WTC11 (cell line): ENCODE results near the gene ZNF43. TPM values are rescaled to one million over a fixed set of nuclear protein-coding genes. Genes with fewer than 3 reads are reported as not detected.
"Not testable (repeated sequence)": the region's sequence is repeated elsewhere in the genome, so short reads cannot be mapped to it uniquely, and the experiment has no call there.

Experiments used
- ATAC-seq: fragments of 200-7000 bp; cut with Tn5 transposase; 2 replicates; pipeline ENCODE4 v1.10.0; 2021; ENCODE audit warnings: mild to moderate bottlenecking, moderate library complexity
- CTCF ChIA-PET: fragments of 300-600 bp; sonication (Branson Sonifier 250); formaldehyde crosslinking; loops from one replicate; lab custom pipeline; 2021; ENCODE audit warnings: antibody characterized with exemption; lab: Charles Lee
- POLR2A ChIA-PET: fragments of 350-600 bp; sonication (Branson Sonifier 250); formaldehyde crosslinking; loops from one replicate; lab custom pipeline; 2021; ENCODE audit warnings: antibody characterized with exemption; lab: Charles Lee
- DNase-seq: peaks from one replicate; pipeline ENCODE4 v3.0.0; 2021; ENCODE audit warnings: low spot score
- H3K27ac Mint-ChIP-seq: 2 replicates; pipeline ENCODE4 v1.8.0; 2021; ENCODE audit warnings: mixed read lengths
- H3K27me3 Mint-ChIP-seq: 2 replicates; pipeline ENCODE4 v1.8.0; 2021; ENCODE audit warnings: low read depth, mild to moderate bottlenecking, moderate library complexity, mixed read lengths
- H3K36me3 Mint-ChIP-seq: 2 replicates; pipeline ENCODE4 v1.8.0; 2021; ENCODE audit warnings: mixed read lengths
- H3K4me1 Mint-ChIP-seq: 2 replicates; pipeline ENCODE4 v1.8.0; 2022; ENCODE audit warnings: mixed read lengths
- H3K4me3 Mint-ChIP-seq: 2 replicates; pipeline ENCODE4 v1.8.0; 2021; ENCODE audit warnings: mild to moderate bottlenecking, moderate library complexity, mixed read lengths
- H3K9me3 Mint-ChIP-seq: 2 replicates; pipeline ENCODE4 v1.8.0; 2021; ENCODE audit warnings: mixed read lengths
- CDX4 ChIP-seq: fragments of 250-450 bp; sonication (Bioruptor Pico); IDR thresholded peaks from 2 replicates; pipeline ENCODE4 v1.9.0; 2021; ENCODE audit warnings: moderate library complexity, mild to moderate bottlenecking, inconsistent platforms, borderline replicate concordance
- CREB1 ChIP-seq: sonication (generic); formaldehyde crosslinking; IDR thresholded peaks from 2 replicates; pipeline ENCODE4 v1.8.0; 2023; ENCODE audit warnings: mild to moderate bottlenecking, missing genetic modification reagents
- E2F1 ChIP-seq: sonication (generic); formaldehyde crosslinking; IDR thresholded peaks from 2 replicates; pipeline ENCODE4 v1.8.0; 2022; ENCODE audit warnings: mild to moderate bottlenecking, missing genetic modification reagents
- ELF4 ChIP-seq: sonication (generic); formaldehyde crosslinking; IDR thresholded peaks from 2 replicates; pipeline ENCODE4 v1.8.1; 2022; ENCODE audit warnings: low read depth, mild to moderate bottlenecking, moderate library complexity, missing genetic modification reagents
- ESRRA ChIP-seq: sonication (generic); formaldehyde crosslinking; IDR thresholded peaks from 2 replicates; pipeline ENCODE4 v1.8.1; 2022; ENCODE audit warnings: mild to moderate bottlenecking, missing genetic modification reagents, borderline replicate concordance
- FOXK1 ChIP-seq: sonication (generic); formaldehyde crosslinking; IDR thresholded peaks from 2 replicates; pipeline ENCODE4 v1.8.0; 2022; ENCODE audit warnings: mild to moderate bottlenecking, moderate library complexity, missing genetic modification reagents
- FOXP1 ChIP-seq: sonication (generic); formaldehyde crosslinking; IDR thresholded peaks from 2 replicates; pipeline ENCODE4 v1.8.0; 2022; ENCODE audit warnings: missing genetic modification reagents, mild to moderate bottlenecking, moderate library complexity, borderline replicate concordance
- JAZF1 ChIP-seq: fragments of 250-450 bp; sonication (Bioruptor Pico); IDR thresholded peaks from 2 replicates; pipeline ENCODE4 v1.9.0; 2021; ENCODE audit warnings: moderate library complexity, mild to moderate bottlenecking, inconsistent platforms
- JUN ChIP-seq: sonication (generic); formaldehyde crosslinking; IDR thresholded peaks from 2 replicates; pipeline ENCODE4 v1.8.0; 2023; ENCODE audit warnings: mild to moderate bottlenecking, missing genetic modification reagents
- KAT7 ChIP-seq: sonication (generic); formaldehyde crosslinking; IDR thresholded peaks from 2 replicates; pipeline ENCODE4 v1.8.1; 2023; ENCODE audit warnings: missing genetic modification reagents, mild to moderate bottlenecking, borderline replicate concordance
- MLX ChIP-seq: sonication (generic); formaldehyde crosslinking; IDR thresholded peaks from 2 replicates; pipeline ENCODE4 v1.8.1; 2023; ENCODE audit warnings: mild to moderate bottlenecking, missing genetic modification reagents, moderate library complexity
- MXD4 ChIP-seq: fragments of 250-450 bp; sonication (Bioruptor Pico); IDR thresholded peaks from 2 replicates; pipeline ENCODE4 v1.8.0; 2021; ENCODE audit warnings: mild to moderate bottlenecking, moderate library complexity, borderline replicate concordance
- NFATC4 ChIP-seq: fragments of 250-450 bp; sonication (Bioruptor Pico); IDR thresholded peaks from 2 replicates; pipeline ENCODE4 v1.9.0; 2021; ENCODE audit warnings: mild to moderate bottlenecking
- NR1H2 ChIP-seq: sonication (generic); formaldehyde crosslinking; IDR thresholded peaks from 2 replicates; pipeline ENCODE4 v1.9.0; 2021; ENCODE audit warnings: mild to moderate bottlenecking, moderate library complexity, missing genetic modification reagents
- NR3C1 ChIP-seq: sonication (generic); formaldehyde crosslinking; conservative IDR thresholded peaks from 2 replicates; pipeline ENCODE4 v1.8.1; 2023; ENCODE audit warnings: low read depth, mild to moderate bottlenecking, missing genetic modification reagents
- PREB ChIP-seq: sonication (generic); formaldehyde crosslinking; IDR thresholded peaks from 2 replicates; pipeline ENCODE4 v1.8.1; 2022; ENCODE audit warnings: mild to moderate bottlenecking, missing genetic modification reagents, moderate library complexity, borderline replicate concordance
- STAT6 ChIP-seq: sonication (generic); formaldehyde crosslinking; conservative IDR thresholded peaks from 2 replicates; pipeline ENCODE4 v1.8.1; 2023; ENCODE audit warnings: mild to moderate bottlenecking, low read depth, missing genetic modification reagents, moderate library complexity
- ZBTB21 ChIP-seq: sonication (generic); formaldehyde crosslinking; IDR thresholded peaks from 2 replicates; pipeline ENCODE4 v1.8.1; 2023; ENCODE audit warnings: mild to moderate bottlenecking, missing genetic modification reagents, borderline replicate concordance
- ZNF416 ChIP-seq: fragments of 250-450 bp; sonication (Bioruptor Pico); IDR thresholded peaks from 2 replicates; pipeline ENCODE4 v1.9.0; 2021; ENCODE audit warnings: mild to moderate bottlenecking, inconsistent platforms
- total RNA-seq: library from RNA; stranded (reverse); gene quantifications from 3 replicates; pipeline ENCODE4 v1.2.3, GENCODE V29; 2021

Gene ZNF43
- total RNA-seq, 1 experiment from 2014 or later = 55.2 TPM

DNA sequence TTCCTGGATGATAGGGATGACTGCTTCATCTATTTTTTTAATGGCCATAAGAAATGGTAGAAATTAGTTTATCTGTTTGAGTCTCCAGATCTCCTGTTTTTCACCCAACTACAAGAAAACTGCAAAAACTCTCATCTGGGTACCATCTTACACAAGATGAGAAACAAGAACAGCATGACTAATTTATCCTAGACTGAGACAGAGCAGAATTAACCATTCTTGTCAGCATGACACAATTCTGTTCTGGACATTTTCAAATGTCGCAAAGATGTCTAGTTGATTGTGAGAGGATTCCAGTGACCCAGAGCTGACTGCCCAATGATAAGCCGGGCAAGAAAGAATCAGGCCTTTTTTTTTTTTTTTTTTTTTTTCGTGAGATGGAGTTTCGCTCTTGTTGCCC, 12.8 kb downstream of the ZNF43 start (continued):
- TF ChIP-seq STAT6 (CRISPR knock-in tag) = no peak
- no peak for TF ChIP-seq ELF4 (CRISPR knock-in tag)
- TF ChIP-seq JUN (CRISPR knock-in tag) = no peak
- no peak for TF ChIP-seq FOXP1 (CRISPR knock-in tag)
- TF ChIP-seq, all 79 proteins: peak for 0

GRCh38 chr19:21812448-21812847, 23.5 kb downstream of the ZNF43 start:
- H3K36me3 Mint-ChIP-seq = peaks cover 94% of the 10 kb centered on the region
- peaks cover 50% of the 10 kb centered on the region for H3K9me3 Mint-ChIP-seq
- no peak overlapping the region for H3K4me3 Mint-ChIP-seq
- H3K4me1 Mint-ChIP-seq = no peaks in the 10 kb centered on the region
- H3K27ac Mint-ChIP-seq = no peak overlapping the region
- ATAC-seq (no peak), DNase-seq (no peak)
- H3K27me3 Mint-ChIP-seq = peaks cover 9% of the 10 kb centered on the region; the same call in 1 of the 2 replicates
- TF ChIP-seq E2F1 (CRISPR knock-in tag) = no peak
- no peak for TF ChIP-seq KAT7
- TF ChIP-seq FOXK1 (CRISPR knock-in tag) = no peak
- no peak for TF ChIP-seq NR1H2 (CRISPR knock-in tag)
- no peak for TF ChIP-seq STAT6 (CRISPR knock-in tag)
- no peak for TF ChIP-seq PREB
- TF ChIP-seq NR3C1 (CRISPR knock-in tag) = no peak
- TF ChIP-seq ESRRA (CRISPR knock-in tag) = no peak
- TF ChIP-seq ZNF416 (CRISPR knock-in tag) = no peak
- no peak for TF ChIP-seq MLX (CRISPR knock-in tag)
- no peak for TF ChIP-seq MXD4 (CRISPR knock-in tag)
- no peak for TF ChIP-seq JAZF1
- TF ChIP-seq CREB1 = no peak
- no peak for TF ChIP-seq NFATC4 (CRISPR knock-in tag)
- TF ChIP-seq CDX4 (CRISPR knock-in tag) = no peak
- TF ChIP-seq ZBTB21 (CRISPR knock-in tag) = no peak
- TF ChIP-seq, all 79 proteins: peak for 0
- POLR2A ChIA-PET = no interaction called here
- CTCF ChIA-PET = no interaction called here

DNA sequence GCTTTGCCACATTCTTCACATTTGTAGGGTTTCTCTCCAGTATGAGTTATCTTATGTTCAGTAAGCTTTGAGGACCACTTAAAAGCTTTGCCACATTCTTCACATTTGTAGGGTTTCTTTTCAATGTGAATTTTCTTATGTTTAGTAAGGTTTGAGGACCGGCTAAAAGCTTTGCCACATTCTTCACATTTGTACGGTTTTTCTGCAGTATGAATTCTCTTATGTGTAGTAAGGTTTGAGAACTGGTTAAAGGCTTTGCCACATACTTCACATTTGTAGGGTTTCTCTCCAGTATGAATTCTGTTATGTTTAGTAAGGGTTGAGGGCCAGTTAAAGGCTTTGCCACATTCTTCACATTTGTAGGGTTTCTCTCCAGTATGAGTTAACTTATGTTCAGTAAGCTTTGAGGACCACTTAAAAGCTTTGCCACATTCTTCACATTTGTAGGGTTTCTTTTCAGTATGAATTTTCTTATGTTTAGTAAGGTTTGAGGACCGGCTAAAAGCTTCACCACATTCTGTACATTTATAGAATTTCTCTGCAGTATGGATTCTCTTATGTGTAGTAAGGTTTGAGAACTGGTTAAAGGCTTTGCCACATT, 27.5 kb downstream of the ZNF43 start:
- H3K27ac Mint-ChIP-seq, ATAC-seq, H3K4me1 Mint-ChIP-seq, DNase-seq, H3K4me3 Mint-ChIP-seq, CTCF ChIA-PET: not testable (repeated sequence)
- POLR2A ChIA-PET = interaction anchor here (0.6 kb wide), 1 partner anchor 15 kb away, joined by 3 read pairs; no protein-coding TSS in a partner anchor
- Mint-ChIP-seq H3K27me3 (peaks cover 12% of the 10 kb centered on the region; the same call in 1 of the 2 replicates), H3K36me3 (peaks cover 83% of the 10 kb centered on the region), H3K9me3 (peaks cover 60% of the 10 kb centered on the region)
